ENCODE measurements around the gene NOVA1.

The NOVA1 gene

DNA sequence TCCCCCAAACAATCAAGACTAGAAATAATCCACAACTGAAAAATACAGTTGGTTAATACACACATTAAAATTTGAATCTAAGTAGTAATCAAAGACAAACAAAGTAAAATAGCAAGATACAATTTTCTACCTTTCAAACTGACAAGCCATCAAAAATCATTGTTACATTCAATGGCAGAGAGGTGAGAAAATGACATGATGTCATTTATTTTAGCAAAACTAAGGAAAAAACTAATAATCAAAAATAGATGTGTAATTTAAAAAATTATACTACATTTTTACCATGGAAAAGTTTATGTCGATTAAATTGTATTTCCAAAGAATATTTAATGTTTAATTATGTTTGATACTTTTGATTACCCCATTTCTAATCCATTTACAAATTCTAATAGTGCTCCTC lies 59.7 kb downstream of the NOVA1 start:
- TF ChIP-seq, protein P1, sequence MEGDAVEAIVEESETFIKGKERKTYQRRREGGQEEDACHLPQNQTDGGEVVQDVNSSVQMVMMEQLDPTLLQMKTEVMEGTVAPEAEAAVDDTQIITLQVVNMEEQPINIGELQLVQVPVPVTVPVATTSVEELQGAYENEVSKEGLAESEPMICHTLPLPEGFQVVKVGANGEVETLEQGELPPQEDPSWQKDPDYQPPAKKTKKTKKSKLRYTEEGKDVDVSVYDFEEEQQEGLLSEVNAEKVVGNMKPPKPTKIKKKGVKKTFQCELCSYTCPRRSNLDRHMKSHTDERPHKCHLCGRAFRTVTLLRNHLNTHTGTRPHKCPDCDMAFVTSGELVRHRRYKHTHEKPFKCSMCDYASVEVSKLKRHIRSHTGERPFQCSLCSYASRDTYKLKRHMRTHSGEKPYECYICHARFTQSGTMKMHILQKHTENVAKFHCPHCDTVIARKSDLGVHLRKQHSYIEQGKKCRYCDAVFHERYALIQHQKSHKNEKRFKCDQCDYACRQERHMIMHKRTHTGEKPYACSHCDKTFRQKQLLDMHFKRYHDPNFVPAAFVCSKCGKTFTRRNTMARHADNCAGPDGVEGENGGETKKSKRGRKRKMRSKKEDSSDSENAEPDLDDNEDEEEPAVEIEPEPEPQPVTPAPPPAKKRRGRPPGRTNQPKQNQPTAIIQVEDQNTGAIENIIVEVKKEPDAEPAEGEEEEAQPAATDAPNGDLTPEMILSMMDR (IDR thresholded peaks at IDR 0.05; ENCODE audit: control insufficient read depth, extremely low read depth, insufficient read depth) = no peak
- H3K4me3 ChIP-seq (ENCODE audit: low read depth, low read length) = no peak overlapping the region
- DNase-seq (ENCODE audit: low read depth) = no peak

DNA sequence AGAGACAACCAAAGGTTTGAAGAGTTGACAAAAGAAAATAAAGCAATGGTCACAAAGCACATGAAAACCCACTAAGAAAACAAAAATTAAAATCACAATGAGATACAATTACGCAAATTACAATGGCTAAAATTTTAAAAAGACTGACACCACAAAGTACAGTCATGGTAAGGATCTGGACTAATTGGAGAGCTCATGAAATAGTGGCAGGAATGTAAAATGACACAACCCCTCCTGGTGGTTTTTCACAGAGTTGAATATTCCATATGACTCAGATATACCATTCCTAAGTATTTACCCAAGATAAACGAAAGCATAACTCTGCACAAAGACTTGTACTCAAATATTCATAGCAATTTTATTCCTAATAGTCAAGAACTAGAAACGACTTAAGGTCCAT lies 65.9 kb downstream of the NOVA1 start:
- no peak for DNase-seq (ENCODE audit: low read depth)
- H3K4me3 ChIP-seq (ENCODE audit: low read depth, low read length) = no peak overlapping the region
- TF ChIP-seq, protein P1 (IDR thresholded peaks at IDR 0.05; ENCODE audit: control insufficient read depth, extremely low read depth, insufficient read depth) = no peak

DNA sequence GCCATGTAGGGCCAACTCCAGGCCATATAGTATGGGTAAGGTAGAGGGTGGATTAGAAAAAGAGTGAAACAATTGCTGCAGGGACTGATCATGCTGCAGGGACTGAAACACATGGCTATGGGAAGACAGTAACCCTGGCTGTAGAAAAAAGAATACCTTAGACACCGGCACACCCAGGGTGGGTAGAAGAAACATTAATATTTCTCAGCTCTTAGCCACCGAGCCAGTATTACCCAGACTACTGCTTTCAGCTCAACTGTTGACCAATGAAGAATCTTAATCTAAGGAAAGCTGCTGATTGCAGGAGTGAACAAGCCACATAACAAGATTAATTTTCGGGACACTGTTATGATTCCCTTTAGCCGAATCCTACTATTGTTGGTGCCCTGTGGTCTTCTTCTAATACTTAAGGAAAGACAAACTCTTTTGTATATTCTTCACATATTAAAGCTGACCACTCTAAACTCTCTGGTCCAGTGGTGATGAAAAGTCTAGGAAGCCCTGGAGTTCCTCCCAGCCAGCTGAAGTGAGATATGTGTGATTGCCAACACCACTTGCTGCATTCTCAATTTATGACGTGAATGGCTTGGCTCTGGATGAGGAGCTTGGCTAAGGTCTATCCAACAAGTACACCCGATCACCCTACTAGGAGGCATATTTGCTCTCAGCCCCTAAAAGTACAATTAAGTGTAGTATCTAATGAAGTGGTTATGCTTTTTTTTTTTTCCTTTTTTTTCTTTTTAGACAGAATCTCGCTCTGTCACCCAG lies 69.2 kb downstream of the NOVA1 start:
- DNase-seq (ENCODE audit: low read depth) = no peak
- H3K4me3 ChIP-seq (ENCODE audit: low read depth, low read length) = no peak overlapping the region
- TF ChIP-seq, protein P1 (IDR thresholded peaks at IDR 0.05; ENCODE audit: control insufficient read depth, extremely low read depth, insufficient read depth) = no peak

DNA sequence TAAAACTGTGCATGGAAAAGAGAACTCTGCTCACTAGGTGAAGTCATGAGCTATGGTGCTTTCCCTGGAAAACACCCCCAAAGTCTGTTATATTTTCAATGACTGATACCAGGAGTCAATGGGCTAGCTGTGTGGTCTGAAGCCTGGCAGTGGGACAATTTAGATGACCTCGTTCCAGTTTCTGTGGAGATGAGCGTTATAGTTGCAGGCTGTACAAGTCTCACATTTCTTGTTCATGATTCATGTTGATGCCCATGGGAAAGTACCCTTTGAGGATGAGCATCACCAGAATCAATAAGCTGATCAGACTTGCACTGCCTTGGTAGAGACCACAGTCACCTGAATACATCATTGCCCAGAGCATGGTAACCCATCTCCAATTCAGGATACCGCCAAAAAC lies 70.7 kb downstream of the NOVA1 start:
- no peak for DNase-seq (ENCODE audit: low read depth)
- no peak overlapping the region for H3K4me3 ChIP-seq (ENCODE audit: low read depth, low read length)
- TF ChIP-seq, protein P1 (IDR thresholded peaks at IDR 0.05; ENCODE audit: control insufficient read depth, extremely low read depth, insufficient read depth) = no peak

DNA sequence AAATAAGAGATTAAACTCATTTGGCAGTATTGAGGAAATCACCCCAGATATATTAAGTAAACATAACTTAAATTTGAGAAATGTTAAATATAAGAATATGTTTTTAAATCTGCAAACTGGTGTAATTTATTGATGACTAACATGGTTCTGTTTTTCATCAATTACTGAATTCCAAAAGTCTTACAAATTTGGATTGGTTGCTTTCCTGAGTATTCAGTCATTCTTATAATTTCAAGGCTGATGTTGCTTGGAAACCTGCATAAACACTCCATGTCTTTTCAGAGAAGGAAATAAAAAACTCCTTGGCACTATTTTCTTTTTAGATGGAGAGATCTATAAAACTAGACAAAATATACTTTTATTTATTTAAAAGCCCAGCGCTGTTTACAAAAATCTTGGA lies 71.7 kb downstream of the NOVA1 start:
- DNase-seq (ENCODE audit: low read depth) = no peak
- TF ChIP-seq, protein P1 (IDR thresholded peaks at IDR 0.05; ENCODE audit: control insufficient read depth, extremely low read depth, insufficient read depth) = no peak
- H3K4me3 ChIP-seq (ENCODE audit: low read depth, low read length) = no peak overlapping the region

DNA sequence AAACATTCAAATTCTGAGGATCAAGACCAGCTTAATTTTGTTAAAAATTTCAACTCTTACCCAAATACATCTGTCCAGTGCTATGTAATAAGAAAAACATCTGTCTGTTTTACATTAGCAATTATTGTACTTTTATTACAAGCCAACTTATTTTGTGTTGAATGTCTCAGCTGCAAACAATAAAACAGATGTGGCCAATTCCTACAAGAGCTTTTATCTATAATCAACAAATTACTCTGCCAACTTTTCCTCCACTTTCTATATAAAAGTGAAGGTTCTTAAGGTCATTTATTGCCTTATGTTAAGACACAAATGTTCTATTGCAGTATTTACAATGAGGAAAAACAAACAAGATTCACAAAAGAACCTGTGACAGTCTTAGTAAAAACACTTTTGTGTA lies 72.7 kb downstream of the NOVA1 start:
- DNase-seq (ENCODE audit: low read depth) = peak; percentile 81
- TF ChIP-seq, protein P1 (IDR thresholded peaks at IDR 0.05; ENCODE audit: control insufficient read depth, extremely low read depth, insufficient read depth) = no peak
- no peak overlapping the region for H3K4me3 ChIP-seq (ENCODE audit: low read depth, low read length)

DNA sequence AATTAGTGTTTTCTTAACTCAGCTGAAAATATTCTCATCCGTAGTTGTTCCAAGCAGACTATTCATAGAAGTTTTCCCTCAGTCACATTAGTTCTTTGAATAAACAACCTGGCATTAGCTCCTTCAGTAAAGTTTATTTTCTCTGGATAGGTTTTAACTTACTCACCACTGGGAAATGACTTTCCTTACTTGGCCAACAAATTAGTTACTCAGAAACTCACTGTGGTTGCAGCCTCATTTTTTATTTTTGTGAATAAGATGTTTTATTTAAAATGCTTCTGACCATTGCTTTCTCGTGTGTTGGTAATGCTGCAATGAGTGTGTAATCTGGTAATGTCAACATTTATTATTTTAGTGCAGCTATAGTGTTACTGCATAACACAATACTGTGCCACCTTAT lies 74.9 kb downstream of the NOVA1 start:
- TF ChIP-seq, protein P1 (IDR thresholded peaks at IDR 0.05; ENCODE audit: control insufficient read depth, extremely low read depth, insufficient read depth) = no peak
- DNase-seq (ENCODE audit: low read depth) = no peak
- H3K4me3 ChIP-seq (ENCODE audit: low read depth, low read length) = no peak overlapping the region
